ENCODE measurements around the gene SLC9A6.

GRCh38 chrX:135984256-135984655, 979 bp upstream of the SLC9A6 start:
- TF ChIP-seq POLR2AphosphoS5 (IDR thresholded peaks at IDR 0.05; ENCODE audit: low read depth, low read length) (no peak), TAF1 (IDR thresholded peaks at IDR 0.05; ENCODE audit: borderline replicate concordance, insufficient read depth, low read length) (no peak), SIN3A (IDR thresholded peaks at IDR 0.05; ENCODE audit: borderline replicate concordance, insufficient read depth, low read length) (no peak)

Measured in PFSK-1 (cell line).